ENCODE results near the gene SCART1. TPM values are rescaled to one million over a fixed set of nuclear protein-coding genes. Genes with fewer than 3 reads are reported as not detected.

SCART1 gene
- total RNA-seq, 1 donor from 2014 or later: 2.6 TPM

- no peak overlapping the region for H3K4me3 ChIP-seq
- peak; percentile 5 for ATAC-seq
- no peak for TF ChIP-seq CTCF (IDR thresholded peaks at IDR 0.05)
- no peaks in the 10 kb centered on the region for H3K36me3 ChIP-seq
- H3K27me3 ChIP-seq: no peaks in the 10 kb centered on the region
- H3K9me3 ChIP-seq: peaks cover 16% of the 10 kb centered on the region
- intact Hi-C loops (cut with DNase I): no loop called here
- H3K27ac ChIP-seq: no peak overlapping the region
- DNase-seq: no peak
- H3K4me1 ChIP-seq: no peaks in the 10 kb centered on the region
Measured at GRCh38 chr10:133445751-133446708, 7.7 kb upstream of the SCART1 start.

GRCh38 chr10:133446979-133447378 is 6.8 kb upstream of the SCART1 start:
- ATAC-seq: no peak

DNA sequence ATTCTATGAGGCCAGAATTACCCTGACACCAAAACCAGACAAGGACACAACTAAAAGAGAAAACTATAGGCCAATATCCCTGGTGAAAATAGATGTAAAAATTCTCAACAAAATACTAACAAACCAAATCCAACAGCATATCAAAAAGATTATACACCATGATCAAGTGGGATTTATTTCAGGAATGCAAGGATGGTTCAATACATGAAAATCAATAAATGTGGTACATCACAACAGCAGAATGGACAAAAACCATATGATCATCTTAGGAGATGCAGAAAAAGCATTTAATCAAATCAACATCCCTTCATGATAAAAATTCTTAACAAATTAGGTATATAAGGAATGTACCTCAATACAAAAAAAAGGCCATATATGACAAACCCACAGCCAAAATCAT is 5.6 kb upstream of the SCART1 start:
- DNase-seq: no peak
- Histone ChIP-seq H3K27ac (no peak overlapping the region), H3K36me3 (no peaks in the 10 kb centered on the region), H3K27me3 (no peaks in the 10 kb centered on the region), H3K4me1 (no peaks in the 10 kb centered on the region), H3K4me3 (no peak overlapping the region), H3K9me3 (peaks cover 16% of the 10 kb centered on the region)
- intact Hi-C loops (cut with DNase I): no loop called here
- TF ChIP-seq CTCF (IDR thresholded peaks at IDR 0.05): no peak
- no peak for ATAC-seq

More at GRCh38 chr10:133446979-133447378, 6.8 kb upstream of the SCART1 start:
- no peak for DNase-seq
- no peaks in the 10 kb centered on the region for H3K36me3 ChIP-seq
- peaks cover 16% of the 10 kb centered on the region for H3K9me3 ChIP-seq
- no peak overlapping the region for H3K4me3 ChIP-seq
- no peak overlapping the region for H3K27ac ChIP-seq
- no peaks in the 10 kb centered on the region for H3K27me3 ChIP-seq
- no peak for TF ChIP-seq CTCF (IDR thresholded peaks at IDR 0.05)
- no peaks in the 10 kb centered on the region for H3K4me1 ChIP-seq
- intact Hi-C loops (cut with DNase I): no loop called here

- Histone ChIP-seq H3K36me3 (no peaks in the 10 kb centered on the region), H3K27me3 (no peaks in the 10 kb centered on the region), H3K4me1 (no peaks in the 10 kb centered on the region), H3K4me3 (no peak overlapping the region), H3K27ac (no peak overlapping the region), H3K9me3 (peaks cover 16% of the 10 kb centered on the region)
- TF ChIP-seq CTCF (IDR thresholded peaks at IDR 0.05): no peak
- ATAC-seq (no peak), DNase-seq (no peak)
- intact Hi-C loops (cut with DNase I): no loop called here
Measured at GRCh38 chr10:133451346-133451745, 2.4 kb upstream of the SCART1 start.

GRCh38 chr10:133452453-133452852 is 1.3 kb upstream of the SCART1 start:
- intact Hi-C loops (cut with DNase I): no loop called here
- no peak overlapping the region for H3K4me3 ChIP-seq
- H3K4me1 ChIP-seq: no peaks in the 10 kb centered on the region
- no peaks in the 10 kb centered on the region for H3K27me3 ChIP-seq
- H3K36me3 ChIP-seq: no peaks in the 10 kb centered on the region
- ATAC-seq (no peak), DNase-seq (no peak)
- no peak for TF ChIP-seq CTCF (IDR thresholded peaks at IDR 0.05)
- no peak overlapping the region for H3K27ac ChIP-seq
- H3K9me3 ChIP-seq: peaks cover 11% of the 10 kb centered on the region

All from upper lobe of right lung (tissue), 1 donor.